NCI-H1436 (cell line): Measurements from ENCODE around the gene MEGF11.

Source experiments
- DNase-seq: peaks from one replicate; lab custom pipeline; 2025; lab: John Stamatoyannopoulos, UW

MEGF11 gene

GRCh38 chr15:66089049-66089448, 164.5 kb downstream of the MEGF11 start:
- DNase-seq, result no peak

GRCh38 chr15:66085128-66085527, 168.4 kb downstream of the MEGF11 start:
- no peak for DNase-seq

- DNase-seq, result no peak
Measured at GRCh38 chr15:66084704-66085103, 168.8 kb downstream of the MEGF11 start.

GRCh38 chr15:66080717-66081398, 172.7 kb downstream of the MEGF11 start:
- DNase-seq, result no peak

DNA sequence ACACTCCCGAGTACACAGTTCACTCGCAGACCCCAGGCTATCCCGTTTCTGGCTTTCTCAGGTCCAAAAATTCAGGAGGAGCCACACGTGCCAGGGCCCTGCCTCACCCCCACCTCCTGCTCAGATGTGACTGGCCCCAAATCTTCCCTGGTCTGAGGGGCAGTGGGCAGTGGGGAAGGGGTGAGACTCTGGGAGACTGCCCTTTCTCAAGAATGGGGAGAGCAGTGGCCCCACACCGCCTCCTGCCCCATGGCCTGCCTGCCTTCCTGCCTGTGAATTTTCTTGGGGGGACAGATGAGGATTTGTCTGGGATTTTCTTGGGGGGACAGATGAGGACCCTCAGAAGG, 174.6 kb downstream of the MEGF11 start:
- no peak for DNase-seq

- no peak for DNase-seq
Measured at GRCh38 chr15:66078196-66078928, 175.2 kb downstream of the MEGF11 start.

DNA sequence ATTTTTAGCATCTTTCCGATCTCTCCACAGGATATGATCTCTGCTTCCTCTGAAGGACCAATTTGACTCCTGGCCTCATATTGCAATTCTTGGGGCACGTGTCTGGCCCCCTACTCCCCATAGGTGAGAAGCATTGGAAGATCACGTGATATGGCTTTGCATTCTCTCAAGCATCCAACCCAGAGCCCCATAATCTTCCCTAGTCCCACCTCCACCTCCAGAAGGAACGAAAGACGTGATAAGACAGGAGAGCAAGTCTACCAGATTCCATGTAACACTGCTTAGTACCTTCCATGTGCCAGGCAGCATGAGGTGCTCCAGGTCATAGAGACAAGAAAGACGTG, 176.3 kb downstream of the MEGF11 start:
- DNase-seq, result no peak

- no peak for DNase-seq
Measured at GRCh38 chr15:66076591-66077319, 176.8 kb downstream of the MEGF11 start.

- DNase-seq, result no peak
Measured at GRCh38 chr15:66075947-66076346, 177.6 kb downstream of the MEGF11 start.

DNA sequence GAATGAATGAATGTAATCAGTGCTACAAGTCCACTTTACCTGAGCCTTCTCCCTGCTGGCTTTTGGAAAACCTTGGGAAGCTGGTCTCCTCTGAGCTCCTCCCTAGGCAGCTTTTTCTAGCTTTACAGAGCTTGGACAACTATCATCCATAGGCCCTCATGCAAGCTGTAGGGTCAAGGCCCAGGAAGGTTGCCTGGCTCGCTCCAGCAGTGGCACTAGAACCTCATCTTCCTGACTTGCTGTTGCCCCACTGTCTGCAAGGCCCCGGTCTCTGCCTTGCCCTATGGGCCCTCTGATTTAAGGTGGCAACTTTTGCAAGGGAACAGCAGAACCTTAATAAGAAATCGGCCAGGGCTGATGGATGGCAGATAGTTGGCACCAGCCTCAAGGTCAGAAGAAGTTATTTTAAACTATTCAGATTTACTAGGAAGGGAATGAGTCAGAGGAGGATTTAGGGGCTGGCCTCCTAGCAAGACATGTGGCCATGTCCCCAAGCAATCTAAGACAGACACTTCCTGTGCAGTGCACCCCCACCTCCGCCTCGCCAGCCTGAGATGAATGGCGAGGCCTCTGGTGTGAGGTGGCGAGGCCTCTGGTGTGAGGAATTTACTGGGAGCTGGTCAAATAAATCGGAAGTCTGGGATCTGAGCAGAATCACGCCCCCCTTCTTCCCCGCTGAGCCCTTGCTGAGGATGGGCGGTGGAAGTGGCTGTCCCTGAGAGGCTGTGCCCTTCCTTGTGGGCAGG, 180.8 kb downstream of the MEGF11 start:
- DNase-seq, result no peak

GRCh38 chr15:66071921-66072295, 181.6 kb downstream of the MEGF11 start:
- DNase-seq, result no peak

DNA sequence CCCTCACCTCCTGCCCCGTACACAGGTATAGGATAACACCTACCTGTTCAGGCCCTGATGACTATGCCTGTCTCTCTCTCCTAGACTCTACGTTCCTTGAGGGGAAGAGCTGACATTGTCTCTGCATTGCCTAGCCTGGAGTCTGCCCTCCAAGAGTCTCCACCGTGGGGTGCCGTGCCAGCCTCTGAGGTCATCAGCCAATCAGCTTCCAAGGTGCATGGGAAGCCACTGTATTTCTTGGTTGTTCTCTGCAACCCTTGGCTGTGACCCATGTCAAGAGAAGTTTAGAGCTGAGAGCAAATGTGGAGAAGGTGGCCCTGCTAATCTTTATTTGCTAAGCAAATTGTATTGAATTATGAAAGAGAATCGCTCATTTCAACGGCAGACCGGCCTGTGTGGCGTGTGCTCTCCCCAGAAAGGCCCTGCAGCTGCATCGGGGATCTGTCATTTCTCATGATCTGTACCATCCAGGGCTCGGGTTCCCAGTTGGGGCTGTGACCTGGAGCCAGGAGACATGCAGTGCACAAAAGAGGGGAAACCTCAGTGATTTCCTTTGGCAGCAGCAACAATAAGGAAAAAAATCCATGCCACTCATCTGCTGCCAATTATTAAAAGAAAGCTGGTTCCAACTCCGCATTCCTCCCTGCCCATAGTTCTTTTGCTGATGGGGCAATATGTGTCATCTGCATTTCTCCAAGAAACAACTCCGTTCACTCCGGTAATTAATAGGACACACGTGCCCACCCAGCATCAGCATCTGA, 182.2 kb downstream of the MEGF11 start:
- no peak for DNase-seq

- DNase-seq, result no peak
Measured at GRCh38 chr15:66070220-66070934, 183.2 kb downstream of the MEGF11 start.

DNA sequence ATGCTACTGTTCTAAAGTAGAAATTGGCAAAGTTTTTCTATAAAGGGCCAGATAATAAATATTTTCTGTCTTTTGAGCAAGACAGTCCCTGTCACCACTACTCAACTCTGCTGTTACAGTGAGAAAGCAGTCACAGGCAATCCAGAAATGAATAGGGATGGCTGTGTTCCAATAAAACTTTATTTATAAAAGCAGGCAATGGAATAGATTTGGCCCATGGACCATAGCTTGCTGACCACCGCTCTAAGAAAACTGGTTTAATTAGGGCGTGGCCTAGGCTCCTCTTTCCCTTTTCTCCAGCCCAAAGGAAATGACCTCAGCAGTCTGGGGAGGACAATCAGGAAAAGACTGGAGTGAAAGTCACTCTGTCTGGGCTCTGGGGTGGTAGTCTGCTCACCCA, 183.8 kb downstream of the MEGF11 start:
- no peak for DNase-seq

- no peak for DNase-seq
Measured at GRCh38 chr15:66068801-66069200, 184.7 kb downstream of the MEGF11 start.

- DNase-seq, result no peak
Measured at GRCh38 chr15:66067687-66068086, 185.9 kb downstream of the MEGF11 start.

DNA sequence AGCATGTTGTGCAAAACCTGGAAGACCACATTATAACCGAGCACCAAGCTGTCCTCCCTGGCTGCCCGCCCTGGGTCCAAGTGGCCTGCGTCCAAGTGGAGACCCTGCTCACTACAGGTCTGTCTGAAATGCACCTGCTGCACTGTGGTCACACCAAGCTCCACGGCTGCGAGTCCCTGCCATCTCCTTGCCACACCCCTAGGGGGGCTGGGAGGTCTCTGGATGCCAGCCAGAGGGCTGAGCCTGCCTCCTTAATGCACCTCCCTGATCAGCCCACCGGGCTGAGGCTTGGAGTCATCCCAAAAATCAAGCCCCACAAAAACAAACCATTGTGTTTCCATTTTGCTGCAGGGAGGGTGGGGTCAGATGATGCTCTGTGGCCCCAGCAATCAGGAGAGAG, 187.1 kb downstream of the MEGF11 start:
- DNase-seq, result no peak

DNA sequence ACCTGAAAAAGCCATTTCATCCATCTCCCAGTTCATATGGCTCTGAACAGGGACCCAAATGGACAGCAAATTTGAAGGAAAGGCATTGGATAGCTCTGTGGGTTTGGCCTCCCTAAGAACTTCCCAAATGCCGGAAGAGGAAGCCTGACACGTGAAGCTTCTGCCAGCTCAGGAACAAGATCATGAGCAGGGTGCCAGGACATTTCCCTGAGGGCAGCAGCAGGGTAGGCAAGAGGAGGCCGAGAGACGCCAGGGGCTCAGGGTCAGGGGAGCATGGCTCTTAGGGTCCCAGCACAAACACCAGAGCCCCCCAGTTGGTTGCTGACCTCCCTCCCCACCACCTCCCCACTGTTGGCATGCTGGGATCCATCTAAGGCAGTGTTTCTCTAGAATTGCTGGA, 187.5 kb downstream of the MEGF11 start:
- DNase-seq, result no peak

DNA sequence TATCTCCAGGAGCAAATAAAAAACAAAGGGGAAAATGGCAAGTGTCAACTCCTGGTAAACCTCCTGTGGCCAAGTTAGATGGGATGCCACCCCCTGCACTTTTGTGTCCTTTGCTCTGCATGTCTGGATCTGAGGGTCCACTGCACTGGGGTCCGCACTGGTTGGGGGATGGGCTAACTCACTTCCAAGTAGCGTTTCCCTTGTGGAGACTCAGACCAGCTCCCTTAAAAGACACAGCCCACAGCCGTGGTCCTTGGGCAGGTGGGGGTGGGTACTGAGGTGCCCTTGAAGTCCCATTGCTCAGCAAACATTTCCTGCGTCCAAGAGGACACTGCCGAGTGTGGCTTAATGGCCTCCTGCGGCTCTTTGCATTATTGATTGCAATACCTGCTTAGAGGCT, 188.2 kb downstream of the MEGF11 start:
- DNase-seq, result no peak

- DNase-seq, result no peak
Measured at GRCh38 chr15:66063147-66063546, 190.4 kb downstream of the MEGF11 start.

- no peak for DNase-seq
Measured at GRCh38 chr15:66057089-66057488, 196.5 kb downstream of the MEGF11 start.
